Measurements from ENCODE around the gene SCARB1.
"Not testable (repeated sequence)": the region's sequence is repeated elsewhere in the genome, so short reads cannot be mapped to it uniquely, and the experiment has no call there.

The SCARB1 gene

GRCh38 chr12:124883263-124884130 lies 19.8 kb upstream of the SCARB1 start:
- no peak for DNase-seq

DNA sequence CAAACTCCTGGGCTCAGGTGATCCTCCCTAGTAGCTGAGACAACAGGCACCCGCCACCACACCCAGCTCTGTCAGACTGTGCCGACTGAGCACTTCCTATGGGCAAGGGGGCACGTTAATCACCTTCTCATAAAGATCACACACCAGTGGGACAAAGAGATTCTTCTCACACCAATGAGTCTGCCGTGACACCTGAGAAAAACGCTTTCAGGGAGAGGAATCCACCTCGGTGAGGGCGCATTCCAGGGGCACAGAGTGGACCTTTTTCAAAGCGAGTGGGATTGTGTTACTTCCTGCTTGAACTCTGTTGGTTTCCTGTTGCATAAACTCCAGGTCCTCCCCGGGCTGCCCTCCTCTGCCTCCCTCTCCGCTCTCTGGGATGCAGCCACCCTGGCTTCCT lies 17.5 kb upstream of the SCARB1 start:
- DNase-seq = no peak

GRCh38 chr12:124880335-124880734 lies 16.7 kb upstream of the SCARB1 start:
- DNase-seq = not testable (repeated sequence)

DNA sequence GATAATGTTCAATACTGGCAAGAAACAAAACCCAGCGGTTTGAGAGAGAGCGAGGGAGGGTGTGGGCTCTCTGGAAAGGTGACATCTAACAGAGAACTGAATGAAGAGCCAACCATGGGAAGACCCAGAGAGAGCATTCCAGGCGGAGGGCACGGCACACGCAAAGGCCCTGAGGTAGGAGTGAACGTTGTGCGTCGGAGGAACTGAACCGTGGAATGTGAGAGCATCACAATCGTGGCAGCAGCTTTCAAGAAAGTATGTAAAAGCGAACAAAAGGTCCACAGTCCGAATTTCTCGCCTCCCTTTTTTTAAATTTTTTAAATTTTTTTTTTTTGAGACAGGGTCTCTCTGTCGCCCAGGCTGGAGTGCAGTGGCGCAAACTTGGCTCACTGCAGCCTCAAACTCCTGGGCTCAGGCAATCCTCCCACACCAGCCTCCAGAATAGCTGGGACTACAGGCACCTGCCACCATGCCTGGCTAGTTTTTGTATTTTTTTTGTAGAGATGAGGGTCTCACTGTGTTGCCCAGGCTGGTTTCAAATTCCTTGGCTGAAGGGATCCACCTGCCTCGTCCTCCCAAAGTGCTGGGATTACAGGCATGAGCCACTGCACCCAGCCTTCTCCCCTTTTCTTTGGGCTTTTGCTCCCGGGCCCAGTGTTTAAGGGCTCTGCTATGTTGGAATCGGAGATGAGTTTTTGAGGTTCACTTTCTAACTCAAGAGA lies 15.3 kb upstream of the SCARB1 start:
- no peak for DNase-seq

GRCh38 chr12:124877423-124877822 lies 13.8 kb upstream of the SCARB1 start:
- no peak for DNase-seq

DNA sequence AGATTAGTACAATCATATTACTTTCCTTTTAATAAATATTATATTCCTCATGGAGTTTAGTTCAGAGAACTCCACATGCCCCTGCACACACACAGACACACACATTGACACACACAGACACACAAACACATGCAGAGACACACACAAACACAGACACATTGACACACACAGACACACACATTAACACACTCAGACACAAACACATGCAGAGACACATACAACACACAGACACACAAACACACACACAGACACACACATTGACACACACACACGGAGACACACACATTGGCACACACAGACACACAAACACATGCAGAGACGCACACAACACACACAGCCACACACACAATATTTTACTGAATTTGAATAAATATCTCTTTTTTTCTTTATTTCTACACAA lies 12.5 kb upstream of the SCARB1 start:
- DNase-seq = no peak

DNA sequence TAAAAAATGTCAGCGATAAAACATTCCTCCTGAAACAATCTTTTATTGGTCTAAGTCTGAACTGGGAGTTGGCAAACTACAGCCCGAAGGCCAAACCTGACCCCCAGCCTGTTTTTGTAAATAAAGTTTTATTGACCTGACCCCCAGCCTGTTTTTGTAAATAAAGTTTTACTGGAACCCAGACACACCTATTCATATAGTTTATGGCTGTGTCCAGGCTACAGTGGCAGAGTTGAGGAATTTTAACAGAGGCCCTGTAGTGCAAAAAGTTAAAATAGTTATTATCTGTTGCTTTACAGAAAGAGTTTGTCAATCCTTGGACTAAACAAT lies 12.1 kb upstream of the SCARB1 start:
- no peak for DNase-seq

DNA sequence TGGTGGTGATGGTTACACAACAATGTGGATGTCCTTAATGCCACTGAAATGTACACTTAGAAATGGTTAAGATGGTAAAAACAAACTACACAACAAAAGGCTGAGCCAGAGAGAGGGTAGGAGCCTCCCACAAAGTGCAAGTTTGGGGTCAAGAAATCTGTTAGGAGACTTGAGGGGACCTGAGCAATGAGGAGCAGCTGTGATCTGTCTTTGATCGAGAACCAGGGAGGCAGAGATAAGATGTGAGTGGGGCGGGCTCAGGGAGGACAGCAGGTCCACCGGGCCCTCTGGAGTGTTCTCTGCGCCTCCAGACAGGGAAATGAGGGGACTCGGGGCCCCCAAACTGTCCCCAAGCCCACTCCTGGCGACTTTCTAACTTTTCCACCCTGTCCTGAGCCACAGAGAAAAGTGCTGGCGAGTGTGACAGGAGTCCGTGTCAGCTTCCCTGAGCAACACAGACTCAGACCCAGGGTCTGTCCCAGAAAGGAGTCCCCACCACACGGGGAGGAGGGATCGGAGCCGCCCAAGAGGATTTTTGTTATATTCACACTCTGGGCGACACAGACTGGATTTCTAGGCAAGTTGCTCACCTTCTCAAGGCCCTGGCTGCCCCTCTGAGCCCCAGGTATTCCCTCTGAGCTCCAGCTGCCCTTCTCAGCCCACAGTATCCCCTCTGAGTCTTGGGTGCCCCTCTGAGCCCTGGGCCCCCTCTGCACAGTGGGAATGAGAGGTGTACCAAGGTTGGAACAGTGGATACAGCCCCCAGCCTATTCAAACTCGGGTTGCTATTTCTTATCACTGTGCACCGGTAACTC lies 11.5 kb upstream of the SCARB1 start:
- no peak for DNase-seq

DNA sequence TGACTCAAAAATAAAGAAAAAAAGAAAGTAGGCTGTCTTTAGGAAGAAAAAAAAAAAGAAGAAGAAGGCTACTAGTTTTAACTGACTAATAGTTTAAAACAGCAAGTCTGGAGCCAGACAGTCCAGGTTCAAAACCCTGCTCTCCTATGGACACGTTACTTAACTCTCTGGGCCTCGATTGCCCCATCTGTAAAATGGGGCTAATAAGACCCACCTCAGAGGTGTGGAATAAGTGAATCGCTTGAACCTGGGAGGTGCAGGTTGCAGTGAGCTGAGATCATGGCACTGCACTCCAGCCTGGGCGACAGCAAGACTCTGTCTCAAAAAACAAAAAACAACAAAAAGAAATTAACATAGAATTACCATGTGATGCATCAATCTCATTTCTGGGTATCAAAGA lies 10.5 kb upstream of the SCARB1 start:
- DNase-seq = no peak

DNA sequence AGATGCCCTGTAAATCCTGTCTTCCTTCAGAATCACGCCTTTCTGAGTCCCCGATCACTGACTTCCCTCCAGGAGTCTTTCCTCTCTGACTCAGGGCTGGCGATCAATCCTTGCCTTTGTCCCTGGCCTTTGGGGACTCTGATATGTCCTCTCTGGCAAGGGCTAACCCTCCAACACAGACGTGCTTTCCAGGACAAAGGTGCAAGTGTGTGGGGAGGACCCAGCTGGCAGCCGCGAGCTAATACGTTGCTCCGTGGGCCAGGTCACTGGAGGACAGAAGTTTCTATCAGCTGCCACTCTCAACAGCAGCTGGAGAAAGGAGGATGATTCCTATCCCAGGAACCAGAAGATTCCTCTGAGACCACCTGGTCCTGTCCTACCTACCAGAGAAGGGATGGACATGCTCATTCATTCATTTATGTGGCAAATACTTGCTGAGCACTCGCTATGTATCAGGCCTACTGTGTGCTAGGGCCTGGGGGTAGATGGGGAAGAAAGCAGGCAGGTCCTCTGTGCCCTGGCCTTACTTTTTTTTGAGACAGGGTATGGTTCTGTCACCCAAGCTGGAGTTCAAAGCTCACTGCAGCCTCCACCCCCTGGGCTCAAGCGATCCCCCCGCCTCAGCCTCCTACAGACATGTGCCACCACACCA lies 8.5 kb upstream of the SCARB1 start:
- no peak for DNase-seq

DNA sequence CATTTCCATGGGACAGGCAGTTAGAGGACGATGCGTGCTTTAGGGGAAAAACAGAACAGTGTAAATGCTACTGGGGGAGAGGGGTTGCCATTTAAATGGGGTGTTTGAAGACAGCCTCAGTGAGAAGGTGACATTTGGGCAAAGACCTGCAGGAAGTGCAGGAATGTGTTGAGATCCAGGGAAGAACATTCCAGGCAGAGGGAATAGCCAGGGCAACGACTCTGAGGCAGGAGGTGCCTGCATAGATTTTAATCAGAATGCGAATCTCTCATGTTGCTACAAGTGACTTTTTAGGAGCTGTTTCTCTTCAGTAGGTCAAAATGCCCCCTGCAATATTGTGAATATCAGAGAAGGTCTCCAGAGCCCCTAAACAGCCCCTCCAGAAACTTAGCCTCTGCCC lies 7.6 kb upstream of the SCARB1 start:
- DNase-seq = no peak

GRCh38 chr12:124870515-124870914 lies 6.9 kb upstream of the SCARB1 start:
- DNase-seq = no peak

DNA sequence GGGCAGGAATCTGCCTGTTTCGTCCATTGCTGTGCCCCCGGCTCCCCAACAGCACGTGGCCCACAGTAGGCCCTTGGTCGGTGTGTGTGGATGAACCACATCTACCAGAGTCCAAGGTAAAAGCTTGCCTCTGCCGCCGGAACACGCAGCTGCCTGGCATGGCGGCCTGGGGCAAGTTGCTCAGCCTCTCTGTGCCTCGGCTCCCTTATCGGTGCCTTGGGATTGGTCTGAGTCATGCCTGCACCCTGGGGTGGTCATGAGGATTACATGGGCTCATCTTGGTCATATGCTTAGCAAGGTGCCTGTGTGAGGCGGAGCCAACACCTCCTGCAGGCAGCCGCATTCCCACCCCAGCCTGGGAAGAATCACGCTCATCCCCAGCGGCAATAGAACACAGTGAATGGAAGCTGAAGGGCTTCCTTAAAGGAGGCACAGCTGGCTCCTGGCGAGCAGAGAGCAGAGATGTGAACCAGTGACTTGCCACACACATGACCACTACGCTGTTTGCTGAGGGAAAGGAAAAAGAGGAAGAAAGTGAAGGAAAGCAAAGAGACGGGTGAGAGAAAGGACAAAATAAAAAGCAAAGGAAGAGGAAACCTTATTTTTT lies 5.5 kb upstream of the SCARB1 start:
- DNase-seq = no peak

- no peak for DNase-seq
Measured at GRCh38 chr12:124868252-124869058, 4.8 kb upstream of the SCARB1 start.

GRCh38 chr12:124867401-124867930 lies 3.8 kb upstream of the SCARB1 start:
- peak; percentile 21 for DNase-seq

DNA sequence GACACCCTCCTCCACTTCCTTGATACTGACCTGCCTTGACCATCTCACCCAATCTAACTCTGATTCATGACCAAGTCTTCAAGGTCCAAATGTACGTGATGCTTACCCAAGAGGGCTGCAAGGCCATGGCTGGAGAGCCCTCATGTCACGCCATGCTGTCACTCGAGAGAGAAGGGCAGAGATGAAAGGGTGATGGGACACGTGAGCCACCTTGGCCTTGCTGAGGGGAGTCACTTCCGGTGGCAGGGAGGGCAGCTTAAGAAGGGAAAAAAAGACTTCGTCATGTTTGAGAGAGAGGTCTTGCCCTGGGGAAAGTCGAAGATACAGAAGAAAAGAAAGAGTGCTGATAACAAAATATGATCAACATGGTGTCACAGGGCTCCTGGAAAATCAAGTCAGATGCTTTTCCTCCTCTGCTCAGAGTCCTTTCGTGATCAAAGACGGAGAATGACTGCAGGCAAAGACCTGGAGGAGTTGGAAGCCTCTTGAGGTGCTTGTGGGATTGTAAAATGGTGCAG lies 3.3 kb upstream of the SCARB1 start:
- no peak for DNase-seq

GRCh38 chr12:124866195-124866882 lies 2.7 kb upstream of the SCARB1 start:
- no peak for DNase-seq

DNA sequence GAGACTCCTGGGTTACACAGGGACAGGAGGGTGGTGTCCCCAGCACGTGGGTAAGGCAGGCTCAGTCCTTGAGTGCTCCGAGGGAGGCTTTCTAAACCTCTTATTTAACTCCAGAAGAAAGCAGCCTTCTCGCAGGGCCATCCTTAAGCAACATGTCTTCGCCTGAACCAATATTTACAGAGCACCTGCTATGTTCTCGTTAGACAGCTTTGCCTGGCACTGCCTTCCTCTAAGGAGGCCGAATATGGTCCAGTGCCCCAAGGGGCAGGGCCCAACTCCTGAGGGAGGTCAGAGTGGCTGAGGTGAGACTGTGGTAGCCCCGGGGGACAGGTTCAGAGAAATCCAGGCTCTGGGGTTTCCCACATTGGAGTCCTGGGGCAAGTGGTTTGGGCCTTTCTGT lies 2.1 kb upstream of the SCARB1 start:
- no peak for DNase-seq

- DNase-seq = no peak
Measured at GRCh38 chr12:124864326-124864752, 675 bp upstream of the SCARB1 start.

GRCh38 chr12:124862768-124863415 lies 772 bp downstream of the SCARB1 start:
- DNase-seq = no peak
